ENCODE data around the gene PCK1.

PCK1 gene

DNA sequence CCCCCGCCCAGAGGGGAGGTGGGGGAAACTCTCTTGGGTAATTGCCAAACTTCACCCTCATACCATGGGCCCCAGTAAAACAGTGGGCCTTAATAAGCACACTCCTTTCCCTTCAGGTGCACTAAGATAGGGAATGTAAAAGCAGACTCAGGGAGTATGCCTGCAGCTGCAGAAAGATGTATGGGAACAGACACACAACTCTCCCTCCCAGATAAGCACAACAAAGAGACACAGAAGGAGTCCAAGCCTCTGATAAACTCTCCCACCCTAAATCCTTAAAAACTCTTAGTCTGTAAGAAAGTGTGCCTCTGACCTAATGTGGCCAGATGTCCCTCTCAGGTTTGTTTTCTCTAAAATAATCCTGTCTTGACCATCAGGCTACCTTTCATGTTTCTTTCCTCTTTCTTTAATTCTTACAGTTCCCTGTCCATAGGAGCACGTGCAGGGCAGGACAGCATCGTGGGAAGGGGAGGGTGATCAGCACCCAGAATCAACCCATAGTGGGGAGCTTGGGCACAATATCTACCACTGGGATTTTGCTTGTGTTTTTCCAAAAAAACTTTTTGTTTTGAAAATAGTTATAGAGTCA, 24.7 kb upstream of the PCK1 start:
- no peak for DNase-seq (ENCODE audit: low read depth)

DNA sequence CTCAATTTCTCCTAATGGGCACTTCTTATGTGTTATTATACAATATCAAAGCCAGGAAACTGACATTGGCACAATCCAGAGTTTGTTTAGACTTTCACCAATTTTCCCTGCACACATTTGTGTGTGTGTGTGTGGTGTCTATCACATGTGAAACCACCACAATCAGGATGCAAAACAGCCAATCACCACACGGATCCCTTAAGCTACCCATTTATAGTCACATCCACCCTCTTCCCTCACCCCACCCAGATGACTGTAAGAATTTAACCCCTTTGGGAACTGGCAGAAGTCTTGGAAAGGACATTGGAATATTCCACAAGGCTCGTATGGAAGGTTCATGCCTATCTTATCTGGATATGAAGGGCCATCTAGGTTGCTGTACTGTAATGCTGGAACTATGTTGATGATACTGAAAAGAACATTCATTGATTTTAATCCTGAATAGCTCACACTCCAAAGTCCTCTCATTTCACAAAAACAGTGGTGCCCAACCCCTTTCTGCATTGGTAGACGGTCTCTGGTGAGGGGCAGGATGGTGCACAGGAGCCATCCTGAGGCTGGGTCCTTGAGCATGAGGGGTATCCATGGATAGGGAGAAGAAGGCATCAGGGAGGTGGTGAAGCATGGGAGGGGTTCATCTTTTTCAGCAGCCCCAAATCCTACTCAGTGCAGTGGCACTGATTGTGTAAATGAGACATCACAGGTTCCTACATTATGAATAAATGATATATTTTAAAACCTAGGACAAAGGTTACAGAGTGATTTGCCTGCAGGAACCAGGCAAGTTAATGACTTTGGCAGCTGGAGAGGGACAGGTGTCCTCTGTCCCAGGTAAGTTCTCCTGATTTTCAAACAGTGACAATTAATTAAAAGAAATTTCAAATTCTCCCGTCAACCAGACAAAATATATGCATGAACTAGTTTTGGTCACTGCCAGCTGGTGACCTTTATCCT, 23.9 kb upstream of the PCK1 start:
- no peak for DNase-seq (ENCODE audit: low read depth)

DNA sequence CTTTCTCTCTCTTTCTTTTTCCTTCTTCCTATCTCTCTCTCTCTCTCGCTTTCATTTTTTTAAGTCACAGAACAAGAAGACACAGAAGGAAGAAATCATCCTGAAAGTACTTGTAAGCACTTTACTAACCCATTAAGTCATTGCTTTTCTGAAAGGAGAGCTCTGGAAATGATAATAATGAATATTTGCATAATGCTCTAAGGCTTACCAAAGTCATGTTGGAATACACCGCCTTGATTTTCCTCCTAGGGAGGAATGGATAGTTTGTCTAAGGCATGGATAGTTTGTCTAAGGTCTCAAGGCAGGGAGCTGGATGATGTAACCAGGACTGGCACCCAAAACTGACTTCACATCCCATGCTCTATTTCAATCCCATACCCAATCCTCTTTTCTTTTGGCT, 23.1 kb upstream of the PCK1 start:
- no peak for DNase-seq (ENCODE audit: low read depth)

DNA sequence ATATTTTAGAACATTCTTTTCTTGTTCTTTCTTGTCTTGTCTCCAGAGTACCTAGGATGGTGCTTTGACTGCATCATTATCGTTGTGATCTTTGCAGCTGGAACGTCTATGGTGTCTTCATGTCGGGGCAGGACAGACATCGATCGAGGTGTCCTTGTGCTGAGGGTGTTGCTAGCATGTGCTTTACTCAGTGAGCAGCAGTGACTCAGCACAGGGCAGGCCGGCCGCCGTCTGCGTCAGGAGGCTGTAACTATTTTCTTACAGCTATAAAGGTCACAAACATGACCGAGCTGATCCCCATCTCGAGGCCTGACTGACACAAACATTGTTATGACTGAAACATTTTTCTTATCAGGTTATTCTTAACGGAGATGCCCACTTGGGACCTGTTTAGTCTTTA, 21.0 kb upstream of the PCK1 start:
- no peak for DNase-seq (ENCODE audit: low read depth)

DNA sequence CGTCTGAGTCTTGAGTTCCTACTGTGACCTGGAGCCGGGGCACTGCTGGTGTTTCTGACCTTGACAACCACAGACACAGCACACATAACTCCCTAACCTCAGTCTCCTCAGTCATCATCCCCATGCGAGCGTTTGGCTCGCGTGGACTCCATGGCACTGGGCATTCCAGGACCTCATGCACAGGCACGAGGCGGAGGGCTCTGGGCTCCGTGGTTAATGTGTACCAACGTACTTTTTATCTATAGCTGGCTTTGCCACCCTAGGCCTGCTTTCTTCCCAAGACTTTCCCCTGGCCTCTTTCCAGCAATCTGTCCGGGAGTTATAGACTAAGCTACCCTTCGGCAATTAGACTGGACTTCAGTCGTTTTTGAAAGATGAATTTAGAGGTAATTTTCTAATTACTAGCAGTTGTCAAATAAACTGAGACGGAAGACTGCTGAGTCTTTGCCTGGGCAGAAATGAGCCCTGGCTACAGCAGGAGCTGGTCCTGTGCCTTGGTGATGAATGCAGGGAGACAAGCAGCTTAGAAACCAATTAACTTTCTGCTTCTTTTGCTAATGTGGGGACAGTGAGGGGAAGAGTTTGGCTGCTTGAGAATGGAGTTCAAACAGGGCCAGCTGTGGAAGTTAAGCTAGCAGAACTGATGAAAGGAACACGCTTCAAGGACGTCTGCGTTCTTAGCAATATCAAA, 19.9 kb upstream of the PCK1 start:
- no peak for DNase-seq (ENCODE audit: low read depth)

DNA sequence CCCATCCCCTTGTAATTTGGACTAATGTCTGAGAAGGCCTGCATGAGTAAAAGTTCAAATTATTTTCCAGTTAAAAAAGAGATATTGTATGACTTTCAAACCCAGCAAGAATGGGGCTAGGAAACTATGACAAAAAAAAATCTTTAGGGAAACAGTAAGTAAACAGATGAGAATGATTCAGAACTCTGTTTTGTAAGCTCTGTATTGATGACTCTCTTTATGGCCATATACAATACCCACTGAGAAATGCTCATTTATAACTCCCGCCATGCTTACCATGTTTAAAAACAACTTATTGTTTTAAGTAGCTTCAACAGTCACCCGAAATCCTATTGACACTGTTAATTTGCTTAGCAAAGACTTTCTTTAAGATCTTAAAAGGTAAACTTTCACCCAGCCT, 17.2 kb upstream of the PCK1 start:
- no peak for DNase-seq (ENCODE audit: low read depth)

DNA sequence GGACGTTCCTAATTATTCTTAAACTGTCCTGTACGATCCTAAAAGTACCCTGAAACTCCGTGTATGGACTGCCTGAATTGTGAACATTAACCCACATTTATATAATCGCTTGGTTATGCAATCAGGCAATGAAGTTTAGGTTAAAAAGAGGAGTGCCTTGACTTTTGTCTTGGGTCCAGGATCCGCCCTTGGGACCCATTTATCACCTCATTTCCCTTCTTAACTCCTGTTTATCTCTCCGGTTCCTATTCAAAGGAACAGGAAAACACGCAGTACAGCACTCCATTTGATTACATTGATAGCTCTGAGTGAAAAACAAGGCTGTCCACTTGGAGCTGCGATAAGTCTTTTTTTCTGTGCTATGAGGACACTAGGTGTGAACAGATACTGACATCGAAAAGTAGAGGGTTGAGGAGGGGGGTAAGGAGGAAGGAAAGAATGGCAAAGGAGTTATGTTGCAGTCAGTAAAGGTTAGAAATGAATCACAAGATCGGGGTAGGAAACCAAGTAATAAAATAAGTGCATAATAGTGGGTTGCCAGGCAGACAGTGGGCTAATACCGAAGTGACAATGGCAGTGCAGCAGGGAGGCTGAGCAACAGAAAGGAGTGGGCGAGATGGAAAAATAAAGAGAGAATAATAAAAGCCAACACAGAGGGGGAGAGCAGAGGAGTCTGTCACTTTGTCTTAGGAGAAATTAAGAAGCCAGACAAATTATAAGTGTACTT, 15.9 kb upstream of the PCK1 start:
- no peak for DNase-seq (ENCODE audit: low read depth)

DNA sequence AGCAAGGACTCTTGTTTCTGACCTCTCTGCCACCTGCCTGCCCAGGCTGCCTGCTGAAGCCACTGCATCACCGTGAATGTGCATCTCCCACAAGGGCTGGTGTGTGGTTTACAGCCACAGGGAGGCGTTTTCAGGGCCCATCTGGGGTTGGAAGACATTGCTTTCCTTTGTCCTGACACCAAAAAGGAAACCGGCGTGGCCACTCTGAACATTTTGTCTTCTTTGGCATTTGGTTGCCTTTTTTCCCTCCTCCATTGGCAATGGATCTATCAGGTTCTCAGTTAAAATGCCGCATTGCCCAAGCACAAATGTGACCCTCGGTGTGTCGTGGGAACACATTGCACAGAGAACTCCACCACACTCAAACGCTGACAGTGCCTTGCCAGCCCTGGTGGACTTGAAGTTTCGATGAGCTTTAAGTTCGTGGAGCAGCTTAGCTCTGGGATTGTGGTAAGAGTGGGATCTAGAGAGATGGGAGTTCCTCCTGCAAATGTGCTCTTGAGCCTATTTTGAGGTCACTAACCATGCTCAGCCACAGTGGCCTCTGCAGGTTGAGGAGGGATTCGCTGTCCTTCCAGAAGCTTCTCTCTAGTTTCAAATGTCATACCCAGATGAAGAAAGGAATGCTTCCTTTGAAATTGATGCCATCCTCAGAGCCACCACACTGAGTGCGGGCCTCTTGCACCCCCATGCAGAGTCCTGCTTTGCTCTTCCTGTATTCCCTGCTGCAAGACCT, 14.8 kb upstream of the PCK1 start:
- no peak for DNase-seq (ENCODE audit: low read depth)

DNA sequence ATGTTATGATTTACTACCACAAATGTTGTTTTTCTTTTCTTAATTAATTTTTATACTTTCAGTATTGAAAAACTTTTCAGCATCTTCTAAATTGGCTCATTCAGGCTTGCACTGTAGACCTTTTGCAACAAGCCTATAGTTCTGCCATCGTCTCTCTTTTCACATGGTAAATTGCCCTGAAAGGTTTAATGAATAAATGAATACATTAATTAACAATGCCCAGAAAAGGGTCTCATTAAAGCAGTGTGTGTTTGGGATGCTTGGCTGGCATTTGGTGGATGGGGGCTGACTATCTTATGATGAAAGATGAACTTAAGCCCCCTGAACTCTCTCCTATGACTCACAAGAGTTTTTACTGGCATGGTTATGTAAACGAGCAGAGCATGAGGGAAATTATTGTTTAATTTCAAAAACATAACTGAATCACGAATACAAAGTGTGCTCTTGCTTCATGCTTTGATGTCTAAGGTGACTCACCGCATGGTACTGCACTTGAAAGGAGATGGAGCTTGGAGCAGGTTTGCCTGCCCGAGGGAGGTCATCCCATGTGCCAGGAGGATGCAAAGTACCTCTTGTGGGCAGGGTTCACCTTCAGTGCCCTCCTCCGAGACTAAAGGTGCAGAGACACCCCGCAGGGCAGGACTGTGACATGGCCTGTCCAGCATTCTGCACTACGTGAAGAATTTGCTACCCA, 13.8 kb upstream of the PCK1 start:
- DNase-seq (ENCODE audit: low read depth): no peak

DNA sequence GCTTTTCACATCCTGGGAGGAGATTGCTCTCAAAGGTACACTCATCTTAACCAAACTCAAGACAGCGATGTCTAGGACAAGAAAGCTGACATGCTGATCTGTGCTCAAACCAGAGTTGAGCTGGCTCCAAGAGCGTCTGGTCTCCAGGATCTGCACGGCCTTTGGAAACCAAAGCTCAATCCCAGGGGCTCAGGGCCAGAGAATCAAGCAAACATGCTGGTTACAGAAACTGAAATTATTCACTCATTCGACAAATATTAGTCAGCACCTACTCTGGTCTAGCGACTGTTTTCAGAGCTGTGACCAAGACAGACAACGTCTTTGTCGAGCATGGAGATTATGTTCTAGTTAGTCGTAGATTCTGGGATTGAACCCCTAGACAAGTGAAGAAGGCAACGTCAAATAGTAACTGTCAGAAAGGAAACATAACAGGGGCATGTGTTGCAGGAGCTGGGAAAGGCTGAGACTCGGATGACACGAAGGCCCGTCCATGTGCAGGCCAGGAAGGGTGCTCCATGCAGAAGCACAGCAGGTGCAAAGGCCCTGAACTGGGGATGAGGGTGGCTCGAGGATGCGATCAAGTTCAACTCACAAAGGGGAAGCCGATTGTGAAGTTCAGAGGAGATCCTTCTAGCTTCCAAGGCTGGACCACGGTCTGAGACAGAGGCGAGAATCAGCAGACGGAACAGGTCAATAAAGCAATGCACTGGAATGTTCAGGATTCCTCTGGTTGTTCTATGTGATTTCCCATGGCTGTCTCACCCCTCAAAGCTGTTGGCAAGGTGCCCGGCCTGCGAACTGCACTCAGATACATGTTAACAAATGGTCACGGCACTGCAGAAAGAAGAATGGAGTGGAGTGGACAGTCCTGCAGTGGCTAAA, 12.5 kb upstream of the PCK1 start:
- no peak for DNase-seq (ENCODE audit: low read depth)

DNA sequence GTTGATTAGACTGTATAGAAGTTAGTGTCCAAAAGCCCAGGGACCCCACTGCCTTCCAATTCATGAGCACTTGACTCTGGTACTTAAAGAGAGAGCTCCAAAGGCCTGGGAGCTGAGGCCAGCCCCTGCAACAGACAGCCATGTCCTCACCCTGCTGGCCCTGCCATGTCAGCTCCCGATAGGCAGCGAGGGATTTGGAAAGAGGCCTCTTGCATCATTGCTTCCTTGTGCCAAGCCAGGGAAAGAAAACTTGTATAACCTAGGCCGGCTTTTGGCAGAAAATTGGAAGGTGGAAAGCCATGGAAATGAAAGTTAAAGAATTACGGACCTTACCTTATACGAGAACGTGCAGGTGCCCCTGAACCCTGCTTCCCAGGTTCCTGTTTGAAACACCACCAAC, 8.4 kb upstream of the PCK1 start:
- DNase-seq (ENCODE audit: low read depth): no peak

DNA sequence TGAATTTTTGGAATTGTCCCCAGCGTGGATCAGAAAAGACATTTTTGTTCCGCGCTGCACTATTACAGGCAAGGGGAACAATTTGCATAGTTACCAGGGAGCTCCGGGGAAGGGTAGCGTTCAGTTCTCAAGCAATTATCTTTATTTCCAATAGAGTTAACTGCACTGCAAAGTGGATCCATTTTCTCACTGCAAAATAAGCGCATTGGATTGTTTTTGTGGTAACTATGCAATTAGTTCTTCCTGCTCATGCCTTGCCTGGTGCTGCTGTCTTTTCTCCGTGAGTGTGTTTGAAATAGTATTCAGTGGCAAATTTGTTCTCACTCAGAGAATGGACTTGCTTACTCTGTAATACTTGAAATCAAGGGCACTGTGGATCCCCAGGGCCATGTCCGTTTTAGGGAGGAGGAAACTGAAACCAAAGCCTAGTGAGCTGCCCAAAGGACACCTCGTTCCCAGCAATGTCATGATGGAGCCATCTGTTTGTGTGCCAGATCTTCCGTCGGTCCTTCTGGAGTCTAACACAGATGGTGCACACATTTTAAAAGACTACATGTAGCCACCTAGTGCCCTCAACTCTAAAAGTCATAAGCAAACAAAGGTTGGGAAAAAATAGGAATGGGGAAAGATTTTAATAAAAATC, 7.4 kb upstream of the PCK1 start:
- DNase-seq (ENCODE audit: low read depth): no peak

DNA sequence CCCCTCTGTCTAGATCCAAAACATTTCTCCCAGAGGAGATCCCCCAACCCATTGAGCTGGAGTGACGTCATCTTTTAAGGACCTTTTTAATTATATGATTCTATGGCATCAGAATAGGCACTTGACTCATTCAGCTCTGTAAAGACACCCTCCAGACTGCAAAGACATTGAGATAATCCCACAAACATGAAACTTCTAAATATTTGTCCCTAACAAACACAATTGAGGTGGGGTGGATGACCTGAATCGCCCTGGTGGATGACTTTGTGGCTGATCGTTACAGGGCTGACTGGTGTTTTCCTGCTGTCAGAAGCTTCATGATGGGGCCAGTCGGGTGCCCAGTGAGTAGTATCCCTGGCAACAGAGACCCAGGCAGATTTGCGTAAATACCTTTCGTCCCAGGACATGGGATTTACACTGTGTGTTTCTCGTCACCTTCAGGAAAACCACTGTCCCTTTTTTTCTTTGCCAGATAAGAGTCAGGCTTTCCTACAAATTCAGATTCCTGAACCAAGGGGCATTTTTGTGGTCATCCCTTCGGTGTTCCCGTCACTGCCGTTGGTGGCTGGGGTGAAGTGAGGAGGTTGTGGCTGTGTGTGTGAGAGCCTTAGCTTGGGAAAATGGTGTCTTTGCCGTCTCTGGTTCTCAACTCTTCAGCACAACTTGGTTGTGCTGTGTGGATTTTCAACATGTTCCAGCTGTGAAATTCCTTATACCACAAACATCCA, 5.3 kb upstream of the PCK1 start:
- no peak for DNase-seq (ENCODE audit: low read depth)

DNA sequence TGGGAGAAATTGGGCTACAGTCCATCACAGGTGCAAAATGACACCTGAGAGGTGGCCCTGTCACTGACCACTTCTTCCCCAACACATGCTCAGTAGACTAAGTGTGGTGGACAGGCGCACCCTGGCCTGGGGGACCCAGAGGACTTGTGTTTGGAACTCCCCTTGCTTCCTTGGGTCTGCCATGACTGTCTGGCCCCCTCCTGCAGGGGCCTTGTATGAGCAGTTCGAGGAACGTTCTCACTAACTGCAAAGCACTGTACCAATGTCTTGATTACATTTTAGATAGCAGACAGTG, 4.0 kb upstream of the PCK1 start:
- no peak for DNase-seq (ENCODE audit: low read depth)

DNA sequence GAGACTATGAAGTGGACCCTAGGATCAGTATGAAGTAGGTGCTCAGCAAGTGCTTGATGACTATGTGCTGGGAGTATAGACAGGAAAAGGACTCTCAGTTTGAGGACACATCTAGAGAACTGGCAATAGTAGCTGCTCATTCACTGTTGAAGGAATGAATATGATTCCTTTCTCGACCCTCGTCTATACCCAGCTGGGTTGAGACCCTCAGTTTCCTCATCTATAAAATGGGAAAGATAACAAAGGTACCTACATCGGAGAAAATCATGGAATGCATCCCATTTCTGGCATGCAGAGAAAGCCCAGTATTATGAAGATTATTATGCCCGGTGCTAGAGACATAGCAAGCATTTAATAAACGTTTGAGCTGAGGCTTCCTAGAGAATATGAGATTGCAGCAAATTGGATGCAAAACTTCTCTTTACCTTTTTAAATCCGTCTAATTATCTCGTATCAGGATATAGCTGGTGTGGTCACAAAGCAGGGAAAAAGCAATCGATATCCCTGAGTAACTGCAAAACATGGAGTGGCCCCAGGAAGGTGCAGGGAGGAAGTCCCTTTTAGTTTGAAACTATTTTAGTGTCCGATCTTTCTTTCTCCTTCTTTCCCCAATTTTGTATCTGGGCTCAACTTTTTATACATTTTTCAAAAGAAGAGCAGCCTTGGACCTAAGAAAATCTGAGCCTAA, 2.8 kb upstream of the PCK1 start:
- DNase-seq (ENCODE audit: low read depth): no peak

DNA sequence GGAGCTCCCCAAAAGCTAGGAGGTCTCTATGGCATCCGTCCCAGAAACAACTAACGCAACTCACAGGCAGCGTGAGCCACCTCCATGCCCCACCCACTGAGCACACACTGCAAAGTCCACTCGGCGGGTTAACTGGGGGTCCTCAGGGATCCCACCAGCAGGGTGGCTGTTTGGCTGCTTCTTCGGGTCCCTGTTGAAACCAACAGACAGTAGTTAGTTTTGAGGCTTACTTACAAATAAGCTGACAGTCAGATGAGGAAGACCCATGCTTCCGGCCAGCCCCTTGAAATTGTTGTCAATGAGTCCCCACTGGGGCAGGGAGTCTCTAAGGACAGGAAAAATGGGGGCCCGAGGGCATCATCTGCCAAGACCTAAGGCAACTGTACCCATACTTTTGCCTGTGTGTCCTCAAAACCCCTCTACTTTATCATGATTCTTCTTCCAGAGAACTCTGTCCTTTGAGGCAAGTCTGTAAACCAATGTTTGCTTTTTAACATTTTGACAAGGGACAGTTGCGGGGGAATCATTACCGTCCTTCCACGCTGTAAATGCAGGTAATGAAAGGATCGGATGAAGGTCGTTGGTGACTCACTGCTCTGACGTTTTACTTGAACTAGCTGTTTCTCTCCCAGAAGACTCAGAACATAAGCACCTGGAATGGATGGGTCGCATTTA, 2.2 kb upstream of the PCK1 start:
- no peak for DNase-seq (ENCODE audit: low read depth)

DNA sequence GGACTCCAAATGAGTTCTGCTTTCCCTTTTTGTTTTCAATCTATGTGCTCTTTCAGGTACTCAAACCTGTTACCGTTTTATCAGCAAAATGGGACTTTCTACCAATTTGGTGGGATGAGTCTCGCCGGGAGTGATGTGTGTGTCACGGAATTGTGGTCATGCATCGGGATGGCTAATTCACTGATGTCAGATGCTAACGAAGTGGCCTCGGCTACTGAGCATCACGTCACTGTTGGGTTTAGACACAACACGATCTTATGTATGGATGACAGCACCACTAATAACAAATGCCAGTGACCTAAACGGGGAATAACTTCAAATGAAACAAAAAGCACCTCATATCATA, 1.6 kb upstream of the PCK1 start:
- no peak for DNase-seq (ENCODE audit: low read depth)

All from T follicular helper cell (primary cell).